Natural killer cell (primary cell): ENCODE data around the gene CDC14A. TPM values are rescaled to one million over a fixed set of nuclear protein-coding genes. Genes with fewer than 3 reads are reported as not detected.

Experiments
- ATAC-seq, 3 donors: fragments of 150-1000 bp in 2 of 3; fragments of 200-7000 bp in 1 of 3; cut with Tn5 transposase; 1 replicate in 1 of 3; 2 replicates in 2 of 3; pipeline ENCODE4 v1.10.0; 2021; ENCODE audit warnings: mild to moderate bottlenecking in 2 of 3, moderate library complexity in 2 of 3
- DNase-seq, 2 donors: peaks; one replicate each; pipeline versions ENCODE4 v3.0.0 to v3.0.0-alpha.2; 2013 to 2021; ENCODE audit warnings: mixed read lengths in 1 of 2
- H3K27ac ChIP-seq: one replicate; pipeline ENCODE4 v1.5.1; 2013; ENCODE audit warnings: mild to moderate bottlenecking, low read length
- H3K27me3 ChIP-seq: one replicate; pipeline ENCODE4 v1.6.1; 2013; ENCODE audit warnings: low read length; ENCODE audit not compliant: control insufficient read depth, insufficient read depth
- H3K36me3 ChIP-seq: one replicate; pipeline ENCODE4 v1.6.1; 2013; ENCODE audit warnings: low read length; ENCODE audit not compliant: control insufficient read depth, insufficient read depth
- H3K4me1 ChIP-seq: one replicate; pipeline ENCODE4 v1.6.1; 2013; ENCODE audit warnings: low read length; ENCODE audit not compliant: control insufficient read depth, insufficient read depth
- H3K4me3 ChIP-seq: one replicate; pipeline ENCODE4 v1.5.1; 2013; ENCODE audit warnings: low read length
- H3K9me3 ChIP-seq: one replicate; pipeline ENCODE4 v1.6.1; 2013; ENCODE audit warnings: low read length; ENCODE audit not compliant: control insufficient read depth, insufficient read depth
- H3K27ac Mint-ChIP-seq, 2 donors: one replicate each; pipeline ENCODE4 v1.8.0; 2022; ENCODE audit warnings: mild to moderate bottlenecking in 2 of 2, mixed read lengths in 2 of 2, moderate library complexity in 1 of 2
- H3K27me3 Mint-ChIP-seq, 2 donors: one replicate each; pipeline ENCODE4 v1.8.0; 2022; ENCODE audit warnings: low read depth in 2 of 2, mixed read lengths in 2 of 2
- H3K36me3 Mint-ChIP-seq: one replicate; pipeline ENCODE4 v1.8.0; 2022; ENCODE audit warnings: mixed read lengths
- H3K4me1 Mint-ChIP-seq, 2 donors: one replicate each; pipeline ENCODE4 v1.8.0; 2022; ENCODE audit warnings: mixed read lengths in 2 of 2
- H3K4me3 Mint-ChIP-seq: one replicate; pipeline ENCODE4 v1.8.0; 2022; ENCODE audit warnings: mild to moderate bottlenecking, moderate library complexity, mixed read lengths
- H3K9me3 Mint-ChIP-seq, 2 donors: one replicate each; pipeline ENCODE4 v1.8.0; 2022; ENCODE audit warnings: mixed read lengths in 2 of 2
- CTCF ChIP-seq: fragments of 200-600 bp; IDR thresholded peaks from one replicate; pipeline ENCODE4 v1.8.0; 2022; ENCODE audit warnings: antibody characterized with exemption
- WGBS: methylation state at CpG from one replicate; pipeline ENCODE4 v1.1.7; 2013; ENCODE audit warnings: missing lambda C conversion rate; ENCODE audit not compliant: insufficient coverage; 5-methylcytosine and 5-hydroxymethylcytosine counted together
- intact Hi-C: fragments of 100-400 bp; cut with micrococcal nuclease; formaldehyde crosslinking; loops from one replicate; pipeline ENCODE4 v1.14.2; 2022
- total RNA-seq, 4 donors: library from RNA; stranded (reverse); fragments of 120-200 nt in 1 of 4; gene quantifications; one replicate each; pipeline versions ENCODE4 v1.2.3 to v1.2.4, GENCODE V29; 2013 to 2022

Gene CDC14A
- total RNA-seq, 3 donors from 2014 or later (not counting 1 experiment from before 2014, with no cell fraction given): 59.6 to 63.8 (median 60.1) TPM

- Histone ChIP-seq H3K9me3 (no peaks in the 10 kb centered on the region), H3K36me3 (peaks cover 7% of the 10 kb centered on the region), H3K27ac (no peak overlapping the region), H3K4me3 (no peak overlapping the region), H3K27me3 (no peaks in the 10 kb centered on the region), H3K4me1 (no peaks in the 10 kb centered on the region)
- Mint-ChIP-seq H3K4me3 (no peak overlapping the region), H3K27ac (peak overlapping the region in 1 of 2 donors; percentile 57), H3K36me3 (no peaks in the 10 kb centered on the region), H3K9me3 (peaks cover 0 to 3% of the 10 kb centered on the region in 2 donors), H3K27me3 (no peaks in the 10 kb centered on the region), H3K4me1 (peaks cover 44 to 49% of the 10 kb centered on the region in 2 donors)
- no peak for ATAC-seq
- DNase-seq: peak in 1 of 2 donors; percentile 30
- TF ChIP-seq CTCF: no peak
- intact Hi-C loops: no loop called here
Measured at GRCh38 chr1:100377590-100378361, 25.5 kb downstream of the CDC14A start.

- H3K36me3 ChIP-seq: peaks cover 12% of the 10 kb centered on the region
- H3K4me3 Mint-ChIP-seq: no peak overlapping the region
- no peak overlapping the region for H3K27ac ChIP-seq
- ATAC-seq (no peak), DNase-seq (no peak)
- H3K4me1 Mint-ChIP-seq: peaks cover 48 to 51% of the 10 kb centered on the region in 2 donors
- H3K27me3 ChIP-seq: no peaks in the 10 kb centered on the region
- no peaks in the 10 kb centered on the region for H3K4me1 ChIP-seq
- intact Hi-C loops: no loop called here
- WGBS: 100% methylated on average over 2 of the region's 2 CpGs
- TF ChIP-seq CTCF: no peak
- H3K9me3 Mint-ChIP-seq: peaks cover 0 to 3% of the 10 kb centered on the region in 2 donors
- H3K27me3 Mint-ChIP-seq: no peaks in the 10 kb centered on the region
- H3K27ac Mint-ChIP-seq: peak overlapping the region in 1 of 2 donors; percentile 13
- no peaks in the 10 kb centered on the region for H3K9me3 ChIP-seq
- no peak overlapping the region for H3K4me3 ChIP-seq
- no peaks in the 10 kb centered on the region for H3K36me3 Mint-ChIP-seq
Measured at GRCh38 chr1:100378956-100379355, 26.6 kb downstream of the CDC14A start.

- no peak for TF ChIP-seq CTCF
- intact Hi-C loops: no loop called here
- H3K36me3 Mint-ChIP-seq: no peaks in the 10 kb centered on the region
- H3K4me3 ChIP-seq: no peak overlapping the region
- peak overlapping the region in 1 of 2 donors; percentile 7 for H3K27ac Mint-ChIP-seq
- DNase-seq (no peak), ATAC-seq (no peak)
- H3K36me3 ChIP-seq: peaks cover 17% of the 10 kb centered on the region
- WGBS: 90% methylated on average over 1 of the region's 1 CpG
- H3K27me3 ChIP-seq: no peaks in the 10 kb centered on the region
- H3K27me3 Mint-ChIP-seq: no peaks in the 10 kb centered on the region
- H3K4me1 Mint-ChIP-seq: peaks cover 41 to 45% of the 10 kb centered on the region in 2 donors
- H3K4me1 ChIP-seq: no peaks in the 10 kb centered on the region
- H3K9me3 ChIP-seq: no peaks in the 10 kb centered on the region
- no peak overlapping the region for H3K4me3 Mint-ChIP-seq
- H3K27ac ChIP-seq: no peak overlapping the region
- no peaks in the 10 kb centered on the region for H3K9me3 Mint-ChIP-seq
Measured at GRCh38 chr1:100380635-100381034, 28.3 kb downstream of the CDC14A start.

GRCh38 chr1:100382657-100383056 is 30.4 kb downstream of the CDC14A start:
- H3K9me3 ChIP-seq: no peaks in the 10 kb centered on the region
- WGBS: no CpG with 5 or more reads among the region's 1 CpG
- Mint-ChIP-seq H3K27ac (no peak overlapping the region), H3K9me3 (no peaks in the 10 kb centered on the region), H3K4me1 (peaks cover 49 to 50% of the 10 kb centered on the region in 2 donors), H3K36me3 (no peaks in the 10 kb centered on the region), H3K4me3 (no peak overlapping the region), H3K27me3 (no peaks in the 10 kb centered on the region)
- TF ChIP-seq CTCF: no peak
- no peak overlapping the region for H3K27ac ChIP-seq
- intact Hi-C loops: no loop called here
- ATAC-seq (no peak), DNase-seq (no peak)
- H3K4me1 ChIP-seq: peaks cover 9% of the 10 kb centered on the region
- peaks cover 17% of the 10 kb centered on the region for H3K36me3 ChIP-seq
- H3K27me3 ChIP-seq: no peaks in the 10 kb centered on the region
- H3K4me3 ChIP-seq: no peak overlapping the region
